T1000 (cell line): ENCODE results near the gene MGLL.
A peak's percentile ranks its signal among the peaks of the same experiment; 100 is the strongest.

Experiments
- DNase-seq: peaks from one replicate; lab custom pipeline; 2025; ENCODE audit warnings: mixed read lengths; lab: John Stamatoyannopoulos, UW

The MGLL gene

GRCh38 chr3:127812151-127812550 lies 10.2 kb downstream of the MGLL start:
- no peak for DNase-seq

- no peak for DNase-seq
Measured at GRCh38 chr3:127811717-127812116, 10.6 kb downstream of the MGLL start.

- no peak for DNase-seq
Measured at GRCh38 chr3:127809611-127810010, 12.7 kb downstream of the MGLL start.

GRCh38 chr3:127809211-127809610 lies 13.1 kb downstream of the MGLL start:
- DNase-seq, result no peak

GRCh38 chr3:127808197-127808596 lies 14.1 kb downstream of the MGLL start:
- DNase-seq, result no peak

- DNase-seq, result no peak
Measured at GRCh38 chr3:127805026-127805753, 17.1 kb downstream of the MGLL start.

GRCh38 chr3:127804141-127804540 lies 18.2 kb downstream of the MGLL start:
- DNase-seq, result no peak

- DNase-seq, result peak; percentile 52
Measured at GRCh38 chr3:127803619-127804018, 18.7 kb downstream of the MGLL start.

GRCh38 chr3:127802606-127803005 lies 19.7 kb downstream of the MGLL start:
- no peak for DNase-seq

- no peak for DNase-seq
Measured at GRCh38 chr3:127801731-127802313, 20.5 kb downstream of the MGLL start.

- DNase-seq, result no peak
Measured at GRCh38 chr3:127800508-127800907, 21.8 kb downstream of the MGLL start.

GRCh38 chr3:127799476-127800222 lies 22.7 kb downstream of the MGLL start:
- peak; percentile 32 for DNase-seq

- no peak for DNase-seq
Measured at GRCh38 chr3:127798716-127799115, 23.6 kb downstream of the MGLL start.

GRCh38 chr3:127796831-127797150 lies 25.5 kb downstream of the MGLL start:
- no peak for DNase-seq

GRCh38 chr3:127796045-127796830 lies 26.1 kb downstream of the MGLL start:
- no peak for DNase-seq

GRCh38 chr3:127794972-127795371 lies 27.3 kb downstream of the MGLL start:
- no peak for DNase-seq

- DNase-seq, result no peak
Measured at GRCh38 chr3:127794402-127794801, 27.9 kb downstream of the MGLL start.

- no peak for DNase-seq
Measured at GRCh38 chr3:127792541-127793292, 29.6 kb downstream of the MGLL start.

- peak; percentile 19 for DNase-seq
Measured at GRCh38 chr3:127791221-127791913, 30.9 kb downstream of the MGLL start.

- no peak for DNase-seq
Measured at GRCh38 chr3:127790882-127791183, 31.5 kb downstream of the MGLL start.
